NCI-H69 (cell line): ENCODE measurements around the gene IER5.

ENCODE experiments used
- DNase-seq: peaks from one replicate; lab custom pipeline; 2025; lab: John Stamatoyannopoulos, UW

Gene IER5

DNA sequence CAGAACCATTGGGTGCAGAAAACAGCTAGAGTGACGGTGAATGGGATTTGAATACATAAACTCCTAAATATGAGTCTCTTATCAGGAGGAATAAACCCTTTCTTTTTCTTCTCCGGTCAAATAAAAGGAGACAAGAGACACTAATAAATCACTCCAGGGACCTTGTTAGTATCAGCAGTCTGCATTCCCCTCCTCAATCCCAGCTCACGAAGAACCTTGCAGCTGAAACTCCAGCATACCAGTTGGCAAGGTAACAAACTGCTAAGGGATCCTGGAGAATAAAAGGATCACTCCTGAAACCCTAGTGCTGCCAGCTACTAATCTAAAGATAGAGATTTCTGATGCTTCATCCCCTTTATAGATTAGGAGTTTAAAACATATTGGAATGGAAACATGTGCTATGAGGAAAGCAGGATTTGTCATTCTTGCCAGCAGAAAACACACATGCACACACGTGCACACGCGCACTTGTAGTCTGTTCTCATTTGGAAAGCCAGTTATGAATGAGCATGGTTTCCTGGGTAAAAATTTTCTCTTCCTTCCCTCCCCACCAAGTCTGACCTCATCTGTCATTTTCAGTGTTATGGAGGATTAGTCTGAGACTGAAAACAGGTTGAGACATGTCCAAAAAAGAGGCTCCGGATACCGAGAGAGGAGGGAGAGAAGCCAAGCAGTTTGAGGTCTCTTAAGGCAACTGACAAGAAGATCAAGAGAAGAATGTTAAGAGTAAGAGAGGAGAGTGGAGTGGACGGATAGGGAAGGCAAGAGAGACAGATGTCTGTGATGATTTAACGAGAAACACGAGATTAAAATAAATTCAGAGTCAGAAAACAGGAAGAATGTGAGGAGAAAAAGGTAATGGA, 10.9 kb downstream of the IER5 start:
- DNase-seq: peak; percentile 92

DNA sequence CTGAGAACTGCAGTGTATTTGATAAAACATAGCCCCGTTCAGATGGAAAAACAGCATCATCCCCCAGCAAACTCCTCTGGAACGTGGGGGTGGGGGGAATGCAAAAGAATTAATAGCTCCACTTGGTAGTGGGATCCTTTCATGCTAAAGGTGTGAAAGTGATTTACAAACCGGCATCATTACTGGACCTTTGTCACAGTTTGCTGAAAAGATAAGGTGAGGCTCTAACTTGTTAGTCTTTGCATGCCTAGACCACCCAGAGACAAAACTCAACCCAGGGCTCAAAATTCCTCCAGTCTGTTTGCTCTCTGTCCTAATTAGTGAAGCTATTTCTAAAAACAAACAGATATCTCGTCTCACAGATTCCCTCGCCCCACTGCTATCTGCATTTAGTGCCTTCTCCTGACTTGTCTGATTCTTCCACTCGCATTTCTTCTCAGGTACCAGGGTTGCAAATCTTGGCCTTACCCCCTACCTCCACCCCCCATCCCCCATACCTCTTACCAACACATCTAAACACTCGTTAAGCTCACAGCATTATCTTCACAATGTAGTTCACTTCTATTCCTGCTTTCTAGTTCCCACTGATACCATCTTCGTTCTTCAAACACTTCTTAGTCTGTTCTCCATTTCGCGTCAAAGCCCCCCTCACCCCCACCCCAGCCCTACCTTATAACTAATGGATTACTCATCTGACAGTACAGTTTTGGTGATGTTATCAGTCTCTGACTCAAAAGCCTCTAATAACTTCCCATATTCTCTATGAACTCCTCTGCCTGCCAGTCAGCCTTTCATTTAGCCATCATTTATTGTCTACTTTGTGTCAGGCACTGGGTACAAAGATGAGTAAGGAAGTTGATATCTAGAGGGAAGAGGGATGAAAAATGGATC, 11.8 kb downstream of the IER5 start:
- no peak for DNase-seq

DNA sequence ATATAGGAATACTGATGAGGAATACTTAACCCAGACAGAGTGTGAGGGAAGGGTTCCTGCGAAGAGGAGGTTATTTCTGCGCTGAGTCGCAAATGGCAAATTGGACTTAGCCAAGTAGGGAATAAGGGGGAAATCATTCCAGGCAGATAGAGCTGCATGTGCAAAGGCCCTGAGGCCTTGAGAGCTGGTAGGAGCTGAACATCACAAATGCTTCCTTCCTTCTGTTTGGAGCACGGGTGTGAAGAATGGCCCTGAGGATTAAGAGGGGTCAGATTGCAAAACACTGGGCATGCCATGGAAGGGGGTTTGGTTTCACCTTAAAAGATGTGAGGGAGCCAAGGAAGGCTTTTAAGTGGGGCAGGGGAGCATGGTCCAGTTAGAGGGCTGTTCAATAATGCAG, 12.4 kb downstream of the IER5 start:
- DNase-seq: no peak

DNA sequence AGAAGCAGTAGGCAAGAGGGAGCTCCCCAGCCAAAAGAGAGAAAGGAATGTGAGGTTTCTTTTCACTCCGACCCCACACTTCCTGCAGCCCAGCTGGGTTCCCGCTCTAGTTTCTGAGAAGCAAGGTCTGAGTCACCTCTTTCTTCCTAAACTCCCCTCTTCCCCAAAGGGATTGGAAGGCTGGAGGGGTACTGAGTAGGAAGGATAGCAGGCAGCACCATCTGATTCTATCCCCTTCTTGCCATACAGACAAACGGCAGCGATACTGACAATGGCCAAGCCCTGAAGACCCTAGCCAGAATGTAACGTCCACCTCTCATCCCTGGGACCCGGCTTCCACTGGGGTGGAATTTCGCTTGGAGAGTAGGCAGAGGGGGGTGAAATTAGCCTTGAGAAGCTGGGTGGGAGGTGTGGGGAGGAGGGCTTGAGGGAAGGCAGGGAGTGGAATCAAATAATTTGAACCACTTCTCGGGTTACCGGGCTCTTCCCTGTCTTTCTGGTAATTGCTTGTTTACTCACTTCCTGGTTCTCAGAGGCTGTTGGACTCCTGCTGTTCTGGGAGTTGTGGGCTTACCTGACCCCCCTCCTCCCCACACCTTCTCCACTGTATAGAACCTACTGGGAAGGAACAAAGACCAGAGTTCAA, 13.2 kb downstream of the IER5 start:
- DNase-seq: peak; percentile 99

DNA sequence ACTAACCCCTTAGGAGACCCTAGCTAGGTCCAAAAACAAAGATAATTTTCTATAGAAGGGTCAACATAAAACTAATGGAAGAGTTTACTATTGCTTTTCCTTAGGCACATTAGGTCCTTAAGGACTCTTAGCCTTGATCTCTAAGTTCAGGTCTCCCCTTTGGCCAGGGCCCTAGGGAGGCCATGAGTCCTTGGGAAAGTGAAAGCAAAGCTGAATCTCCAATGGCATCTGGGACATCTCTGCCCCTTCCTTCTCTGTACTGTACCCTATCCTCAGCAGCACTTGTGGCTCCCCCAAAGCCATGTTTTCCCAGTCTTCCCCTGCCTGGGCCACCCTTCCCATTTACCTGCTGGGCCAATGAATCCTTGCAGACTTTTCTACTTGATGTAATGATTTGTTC, 14.3 kb downstream of the IER5 start:
- no peak for DNase-seq

DNA sequence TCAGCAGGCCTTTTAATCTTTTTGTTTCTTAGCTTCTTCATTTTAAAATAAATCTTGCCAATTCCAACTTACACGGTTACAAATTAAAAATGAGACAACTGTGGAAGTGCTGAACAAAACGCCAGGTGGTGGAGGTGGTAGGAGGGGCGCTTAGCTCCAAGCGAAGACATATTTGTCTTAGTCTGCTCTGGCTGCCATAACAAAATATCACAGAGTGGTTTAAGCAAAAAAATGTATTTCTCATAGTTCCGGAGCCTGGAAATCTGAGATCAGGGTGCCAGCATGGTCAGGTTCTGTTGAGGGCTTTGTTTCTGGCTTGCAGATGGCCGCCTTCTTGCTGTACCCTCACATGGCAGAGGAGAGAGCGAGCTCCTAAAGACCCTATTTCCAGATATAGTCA, 14.9 kb downstream of the IER5 start:
- no peak for DNase-seq

DNA sequence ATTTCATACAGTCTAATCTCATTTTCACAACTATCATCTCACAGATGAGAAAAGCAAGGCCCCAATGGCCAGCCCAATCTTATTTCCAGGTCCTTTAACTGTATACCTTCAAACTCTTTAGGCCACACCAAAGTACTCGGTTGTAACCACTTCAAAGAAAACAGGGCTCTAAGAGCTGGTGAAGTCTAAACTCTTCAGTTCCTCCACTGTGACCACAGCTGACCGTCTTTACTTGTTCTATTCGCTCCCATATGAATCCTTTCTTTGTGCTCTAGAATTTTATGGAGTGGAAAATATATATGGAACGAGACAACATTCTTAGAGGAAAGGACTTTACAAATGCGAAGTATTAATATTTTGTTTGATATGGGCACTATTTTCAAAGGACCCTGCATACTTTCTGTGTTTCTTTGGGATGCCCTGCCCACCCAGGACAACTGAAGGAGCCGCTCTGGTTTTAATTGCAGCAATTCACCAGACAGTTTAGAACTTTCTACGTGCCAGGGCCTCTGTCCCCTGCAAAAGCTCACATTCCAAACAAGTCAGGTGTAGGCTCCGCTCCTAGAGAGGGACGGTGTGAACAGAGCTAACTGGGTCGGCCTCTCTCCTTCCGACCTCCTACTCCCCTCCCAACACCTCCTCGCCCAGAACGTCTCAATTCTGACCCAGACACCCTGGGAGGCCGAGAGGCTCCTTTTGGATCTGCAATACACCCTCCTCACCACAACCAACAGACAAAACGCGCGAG, 15.7 kb downstream of the IER5 start:
- no peak for DNase-seq

DNA sequence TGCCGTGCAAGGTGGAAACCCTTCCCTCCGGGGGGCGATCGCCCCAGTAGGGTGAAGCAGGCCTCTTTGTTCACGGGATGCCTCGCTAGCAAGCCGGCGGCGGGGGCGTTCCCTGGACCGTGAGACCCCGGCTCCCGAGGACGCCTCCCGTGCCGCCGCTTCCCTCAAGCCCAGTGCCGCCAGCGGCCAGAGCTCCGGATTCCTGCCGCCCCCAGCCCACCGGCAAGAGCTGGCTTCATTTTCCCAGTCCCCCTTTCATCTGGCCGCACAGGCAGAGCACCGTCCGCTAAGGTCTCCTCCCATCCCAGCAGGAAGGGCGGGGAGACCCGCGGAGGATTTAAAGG, 16.3 kb downstream of the IER5 start:
- peak; percentile 87 for DNase-seq

DNA sequence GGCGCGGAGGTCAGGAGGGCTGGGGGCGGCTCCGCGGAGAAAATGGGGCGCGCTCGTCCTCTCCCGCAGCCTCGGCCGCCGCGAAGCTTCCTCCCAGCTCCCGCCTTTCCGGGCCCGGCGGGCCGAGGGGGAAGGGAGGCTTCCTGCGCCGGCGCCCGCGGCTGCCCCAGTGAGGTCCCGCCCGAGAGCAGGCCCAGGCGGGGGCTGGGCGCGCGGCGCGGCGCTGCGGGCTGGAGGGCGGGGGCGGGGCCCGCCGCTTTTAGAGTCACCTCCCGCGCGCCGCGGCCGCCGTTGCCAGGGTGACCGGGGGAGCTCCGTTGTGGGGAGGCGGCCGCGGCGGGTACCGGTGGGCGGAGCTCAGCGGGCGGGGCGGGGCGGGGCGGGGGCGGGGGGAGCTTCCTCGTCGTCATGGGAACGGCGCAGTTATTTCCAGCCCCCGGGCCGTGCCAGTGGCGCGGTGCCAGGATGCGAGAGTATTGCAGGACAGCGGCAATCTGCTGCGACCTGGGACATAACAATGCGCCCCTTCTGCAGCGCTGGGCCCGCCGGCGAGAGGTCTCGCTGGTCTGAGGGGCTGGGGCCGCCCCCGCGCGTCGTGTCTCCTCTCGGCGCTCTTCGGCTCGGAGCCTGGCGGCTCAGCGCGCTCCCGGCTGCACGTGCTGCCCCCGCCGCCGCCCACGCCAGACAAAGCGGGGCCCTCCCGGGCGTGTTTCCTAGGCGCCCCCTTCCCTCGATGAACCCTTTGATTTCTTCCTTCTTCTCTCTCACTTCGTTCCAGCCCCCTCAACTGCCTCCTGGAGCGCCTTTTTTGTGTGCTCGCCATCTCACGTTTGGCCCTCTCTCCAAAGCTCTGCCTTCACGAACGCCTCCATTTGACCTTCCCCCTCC, 16.9 kb downstream of the IER5 start:
- DNase-seq: peak; percentile 99

DNA sequence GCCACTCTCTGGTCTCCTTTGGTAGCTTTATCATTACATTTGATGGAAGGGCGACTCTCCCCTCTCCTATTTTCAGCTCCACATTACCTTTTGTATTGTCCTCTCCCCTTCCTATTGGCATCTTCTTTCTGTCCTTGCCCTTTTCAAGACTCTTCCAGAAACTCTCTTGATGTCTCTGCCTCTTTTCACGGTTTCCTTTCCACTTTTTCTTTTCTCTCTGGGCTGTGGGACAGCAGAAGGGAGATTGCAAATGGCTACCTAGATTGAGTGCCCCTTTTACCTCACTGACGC, 17.5 kb downstream of the IER5 start:
- no peak for DNase-seq

DNA sequence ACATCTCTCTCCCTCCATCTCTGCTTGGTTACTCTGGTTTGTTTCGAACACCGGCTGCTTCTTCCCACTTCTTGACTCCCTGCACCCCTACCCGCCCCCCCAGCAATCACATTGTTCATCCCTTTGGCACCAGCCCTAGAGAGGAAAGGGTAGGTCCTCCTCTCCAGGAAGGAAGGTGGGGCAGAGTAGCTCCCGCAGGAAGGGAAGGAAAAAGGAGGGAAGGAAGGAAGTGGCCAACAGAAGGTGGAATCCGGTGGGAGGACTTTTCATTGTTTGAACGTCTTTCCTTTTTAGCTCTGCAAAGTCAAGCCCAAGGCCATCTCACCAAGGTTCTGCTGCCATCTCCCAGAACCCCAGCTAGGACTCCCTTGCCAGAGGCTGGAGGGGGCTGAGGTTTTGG, 18.0 kb downstream of the IER5 start:
- DNase-seq: no peak

DNA sequence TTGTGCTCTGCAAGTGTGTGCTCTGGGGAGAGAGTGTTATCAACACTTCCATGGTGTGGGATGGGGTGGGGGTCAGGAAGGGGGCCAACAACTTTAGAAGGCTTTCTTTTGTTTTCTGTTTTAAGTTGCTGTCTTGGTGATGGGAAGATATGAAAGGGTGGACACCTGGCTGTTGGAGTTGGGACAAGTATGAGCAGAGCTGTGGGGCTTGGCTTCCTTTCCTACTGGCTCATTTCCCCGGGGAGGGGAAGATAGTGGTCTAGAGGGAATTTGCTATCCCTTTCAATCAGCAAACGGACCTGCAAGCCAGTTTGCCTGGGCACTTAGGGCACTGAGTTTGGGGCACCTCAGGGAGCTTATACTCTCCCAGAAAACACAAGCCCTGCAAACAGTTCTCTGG, 19.2 kb downstream of the IER5 start:
- DNase-seq: no peak

DNA sequence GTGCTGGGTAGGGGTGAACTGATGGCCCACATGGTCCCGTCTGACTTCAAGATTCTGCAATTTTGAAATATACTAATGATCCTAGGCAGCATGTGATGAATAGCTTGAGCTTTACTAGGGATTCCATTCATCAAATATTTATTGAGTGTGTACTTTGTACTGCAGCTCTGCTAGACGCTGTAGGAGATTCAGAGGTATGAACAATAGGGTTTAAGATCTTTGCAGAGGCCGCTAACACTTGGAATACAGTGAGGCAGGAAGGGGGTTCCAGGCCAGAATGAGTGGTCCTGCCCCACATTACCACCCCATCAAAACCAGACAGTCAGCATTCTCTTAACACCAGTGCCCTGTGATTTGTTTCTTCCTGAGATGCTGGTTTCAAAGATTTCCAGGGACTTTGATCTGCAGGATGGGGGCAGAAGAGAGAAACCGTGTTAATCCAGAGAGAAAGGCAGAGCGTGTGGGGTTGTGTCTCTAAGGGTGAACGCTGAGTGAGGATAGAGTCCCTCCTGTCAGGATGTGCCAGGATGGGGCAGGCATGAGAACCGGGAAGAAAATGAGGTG, 19.9 kb downstream of the IER5 start:
- DNase-seq: no peak

DNA sequence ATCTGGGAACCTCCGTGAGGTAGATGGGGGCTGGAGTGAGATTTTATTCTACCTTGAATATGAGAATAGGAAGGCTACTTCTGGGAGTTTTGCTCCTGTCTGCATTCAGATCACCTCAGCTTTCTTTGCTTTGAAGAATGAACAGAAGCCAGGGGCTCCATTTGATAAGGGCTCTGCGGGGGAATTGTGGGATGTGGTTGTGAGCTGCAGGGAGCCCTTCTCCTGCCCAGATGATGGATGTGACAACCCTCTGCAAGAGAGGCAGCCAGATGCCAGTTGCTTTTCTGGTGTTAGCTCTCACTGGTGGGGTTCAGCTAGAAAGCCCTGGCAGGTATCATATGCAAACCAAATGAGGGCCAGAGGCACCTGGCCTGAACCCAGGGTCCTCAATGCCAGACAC, 21.5 kb downstream of the IER5 start:
- peak; percentile 91 for DNase-seq

DNA sequence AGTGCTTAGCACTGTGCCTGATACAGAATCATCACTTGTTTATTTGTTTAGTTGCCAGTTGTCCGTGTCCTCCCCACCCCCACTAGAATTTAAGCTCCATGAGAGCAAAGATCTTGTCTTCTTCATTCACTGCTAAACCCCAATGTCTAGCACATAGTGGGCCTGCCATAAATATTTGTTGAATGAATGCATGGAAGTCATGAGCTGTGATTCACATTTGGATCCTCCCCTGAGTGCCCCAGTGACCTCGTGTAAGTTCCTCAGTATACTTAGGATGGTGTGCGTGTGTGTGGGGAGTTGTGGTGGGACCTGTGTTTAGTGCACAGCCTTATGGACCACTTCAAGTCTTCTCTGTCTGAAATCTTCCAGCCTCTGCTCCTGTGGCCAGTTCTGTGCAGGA, 23.1 kb downstream of the IER5 start:
- DNase-seq: no peak

DNA sequence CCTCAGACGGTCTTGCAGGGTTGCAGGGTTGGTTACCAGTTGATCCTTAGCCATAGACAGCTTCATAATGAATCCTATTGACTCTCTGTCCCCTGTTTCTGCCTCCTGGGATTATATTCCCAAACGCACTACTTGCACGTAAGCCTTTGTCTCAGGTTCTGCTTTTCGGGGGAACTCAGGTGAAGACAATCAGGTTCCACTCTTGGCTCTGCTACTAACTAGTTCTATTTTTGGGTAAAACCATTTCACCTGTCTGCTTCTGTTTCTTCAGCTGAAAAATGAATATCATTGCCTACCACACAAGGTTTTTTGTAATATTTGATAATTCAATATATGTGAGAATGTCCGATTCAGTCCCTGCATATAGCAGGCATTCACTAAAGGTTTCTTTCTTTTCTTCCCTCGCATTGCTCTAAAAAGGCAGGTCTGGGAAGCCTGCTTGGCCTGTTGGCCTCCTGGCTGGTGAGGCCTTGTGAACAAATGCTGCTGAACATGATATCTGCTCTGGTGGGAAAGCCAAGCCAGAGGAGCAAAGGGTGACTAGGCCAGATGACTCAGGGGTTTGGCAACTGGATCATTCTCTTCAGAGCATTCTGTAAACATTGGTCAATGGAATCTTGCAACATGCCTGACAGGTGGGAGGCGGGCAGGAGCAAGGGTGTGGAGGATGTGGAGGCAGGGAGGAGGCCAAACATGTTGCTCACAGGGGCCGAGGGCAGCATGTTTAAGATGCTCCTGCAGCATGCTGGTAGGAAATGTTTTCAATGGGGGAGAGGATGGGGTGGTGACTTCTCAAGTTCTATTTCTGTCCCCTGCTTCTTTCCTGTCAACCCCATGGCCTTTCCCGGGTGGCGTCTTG, 23.8 kb downstream of the IER5 start:
- peak; percentile 83 for DNase-seq

DNA sequence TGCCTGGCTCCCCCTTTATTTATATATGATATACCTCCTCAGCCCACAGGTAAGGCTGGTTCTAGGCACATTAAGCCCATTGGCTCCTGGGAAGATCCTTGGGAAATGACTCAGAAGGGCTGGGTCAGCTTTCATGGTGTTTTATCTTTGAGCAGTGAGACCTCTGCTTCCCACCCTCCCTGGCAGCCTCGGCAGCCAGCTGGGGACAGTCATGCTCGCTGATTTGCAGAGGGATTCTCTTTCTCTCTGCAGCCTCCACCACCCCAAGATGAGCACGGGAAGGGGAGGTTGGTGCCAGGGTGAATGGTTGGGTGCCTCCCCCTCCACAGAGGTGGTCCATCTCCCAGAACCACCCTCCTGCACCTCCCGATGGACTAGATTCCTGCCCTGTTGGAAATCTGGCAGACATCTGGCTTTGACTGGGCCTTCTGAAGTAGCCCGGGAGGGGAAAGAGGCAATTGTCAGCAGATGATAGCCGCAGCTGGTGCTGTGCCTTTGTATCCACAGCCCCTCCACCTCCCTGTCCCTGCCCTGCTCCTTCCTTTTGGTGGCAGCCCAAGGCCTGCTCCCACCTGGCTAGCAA, 24.6 kb downstream of the IER5 start:
- DNase-seq: peak; percentile 82

DNA sequence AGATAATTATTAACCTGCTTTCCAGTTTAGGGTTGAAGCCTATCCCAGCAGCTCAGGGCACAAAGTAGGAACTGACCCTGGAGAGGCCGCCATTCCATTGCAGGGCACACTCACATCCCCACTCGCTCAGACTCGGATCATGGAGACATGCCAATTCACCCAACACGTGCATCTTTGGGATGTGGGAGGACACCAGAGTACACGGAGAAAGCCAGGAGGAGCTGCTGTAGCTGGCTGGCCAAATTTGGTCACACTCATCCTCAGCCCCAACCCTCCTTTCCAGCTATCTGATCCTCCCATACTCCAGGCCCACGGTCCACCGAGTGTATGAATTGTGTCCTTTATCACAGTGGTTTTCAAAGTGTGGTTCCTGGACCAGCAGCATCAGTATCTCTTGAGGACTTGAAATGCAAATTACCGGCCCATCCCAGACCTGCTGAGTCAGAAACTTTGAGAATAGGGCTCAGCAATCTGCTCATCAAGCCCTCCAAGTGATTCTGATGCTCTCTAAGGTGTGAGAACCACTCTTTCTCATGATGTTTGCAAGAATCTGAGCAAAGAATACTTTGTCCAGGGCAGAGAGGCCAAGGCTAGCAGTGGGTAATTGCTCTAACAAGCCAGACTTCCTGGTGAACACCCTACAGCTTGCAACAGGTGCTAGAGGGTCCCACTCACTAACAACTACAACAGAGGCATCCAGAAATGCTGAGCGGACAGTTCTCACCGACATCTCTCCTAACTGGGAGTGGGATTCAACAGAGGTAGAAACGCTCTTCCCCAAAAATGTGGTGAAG, 26.3 kb downstream of the IER5 start:
- DNase-seq: no peak

DNA sequence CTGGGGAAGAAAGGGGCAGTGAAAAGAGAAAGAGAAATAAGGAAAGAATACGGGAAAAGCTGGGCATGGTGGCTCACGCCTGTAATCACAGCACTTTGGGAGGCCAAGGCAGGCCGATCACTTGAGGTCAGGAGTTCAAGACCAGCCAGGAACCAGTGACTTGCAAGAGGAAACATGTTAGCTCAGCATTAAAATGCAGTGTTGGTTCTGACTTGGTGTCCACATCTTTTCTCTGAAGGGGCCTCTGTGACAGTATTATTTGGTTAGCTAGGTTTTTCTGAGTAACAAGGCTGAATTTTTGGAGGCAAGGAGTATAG, 26.8 kb downstream of the IER5 start:
- no peak for DNase-seq
